ENCODE data around the gene TGIF1. TPM values are rescaled to one million over a fixed set of nuclear protein-coding genes. Genes with fewer than 3 reads are reported as not detected.

TGIF1 gene
- total and polyA plus RNA-seq, 9 of the 15 experiments (the other 6 are each of a cell fraction or from before 2014, with no cell fraction given): 16.1 to 77.7 (median 44.6) TPM

DNA sequence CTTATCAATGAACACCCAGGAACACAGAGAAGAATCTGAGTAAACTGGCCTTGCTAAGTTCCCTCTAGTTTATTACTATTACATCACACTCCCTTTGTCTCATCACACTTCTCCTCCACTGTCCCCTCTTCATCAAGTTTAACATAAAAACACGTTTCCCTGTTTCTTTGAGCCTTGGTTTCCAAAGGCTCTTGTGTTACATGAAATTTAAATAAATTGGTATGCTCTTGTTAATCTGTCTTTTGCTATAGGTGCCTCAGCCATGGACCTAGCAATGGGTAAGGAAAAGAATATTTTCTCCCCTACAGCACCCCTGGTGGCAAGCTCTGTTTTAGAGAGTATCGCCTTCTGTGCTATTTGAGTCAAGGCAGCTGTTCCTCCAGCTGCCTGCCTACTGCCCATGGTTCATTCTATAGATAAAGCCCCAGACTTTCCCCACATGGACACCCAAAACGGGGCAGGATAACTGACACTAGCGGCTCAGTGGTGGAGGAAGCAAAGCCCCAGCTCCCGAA, 31.8 kb downstream of the TGIF1 start (continued):
- TF ChIP-seq ARNT (IDR thresholded peaks at IDR 0.05) (0 out of 4 replicates have a peak, but pooled peaks of 1 of the 2 experiments have one; percentile 44), TAF7 (tag; IDR thresholded peaks at IDR 0.05) (no peak), KLF16 (IDR thresholded peaks at IDR 0.05) (peak; percentile 38; the same call in 1 of the 2 replicates), NUFIP1 (IDR thresholded peaks at IDR 0.05; ENCODE audit: partially characterized antibody) (no peak), ZFP30 (CRISPR knock-in tag; IDR thresholded peaks at IDR 0.05; ENCODE audit: borderline replicate concordance) (no peak), POU5F1 (IDR thresholded peaks at IDR 0.05; ENCODE audit: borderline replicate concordance, low read depth, low read length, partially characterized antibody) (no peak), ZNF79 (CRISPR knock-in tag; IDR thresholded peaks at IDR 0.05; ENCODE audit: low read depth) (no peak), MTA3 (IDR thresholded peaks at IDR 0.05; ENCODE audit: borderline replicate concordance) (no peak), ZNF830 (CRISPR knock-in tag; IDR thresholded peaks at IDR 0.05) (no peak)
- TF ChIP-seq, protein P1, sequence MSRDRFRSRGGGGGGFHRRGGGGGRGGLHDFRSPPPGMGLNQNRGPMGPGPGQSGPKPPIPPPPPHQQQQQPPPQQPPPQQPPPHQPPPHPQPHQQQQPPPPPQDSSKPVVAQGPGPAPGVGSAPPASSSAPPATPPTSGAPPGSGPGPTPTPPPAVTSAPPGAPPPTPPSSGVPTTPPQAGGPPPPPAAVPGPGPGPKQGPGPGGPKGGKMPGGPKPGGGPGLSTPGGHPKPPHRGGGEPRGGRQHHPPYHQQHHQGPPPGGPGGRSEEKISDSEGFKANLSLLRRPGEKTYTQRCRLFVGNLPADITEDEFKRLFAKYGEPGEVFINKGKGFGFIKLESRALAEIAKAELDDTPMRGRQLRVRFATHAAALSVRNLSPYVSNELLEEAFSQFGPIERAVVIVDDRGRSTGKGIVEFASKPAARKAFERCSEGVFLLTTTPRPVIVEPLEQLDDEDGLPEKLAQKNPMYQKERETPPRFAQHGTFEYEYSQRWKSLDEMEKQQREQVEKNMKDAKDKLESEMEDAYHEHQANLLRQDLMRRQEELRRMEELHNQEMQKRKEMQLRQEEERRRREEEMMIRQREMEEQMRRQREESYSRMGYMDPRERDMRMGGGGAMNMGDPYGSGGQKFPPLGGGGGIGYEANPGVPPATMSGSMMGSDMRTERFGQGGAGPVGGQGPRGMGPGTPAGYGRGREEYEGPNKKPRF (IDR thresholded peaks at IDR 0.05; ENCODE audit: low read depth, low read length): no peak
- TF ChIP-seq, protein P2, sequence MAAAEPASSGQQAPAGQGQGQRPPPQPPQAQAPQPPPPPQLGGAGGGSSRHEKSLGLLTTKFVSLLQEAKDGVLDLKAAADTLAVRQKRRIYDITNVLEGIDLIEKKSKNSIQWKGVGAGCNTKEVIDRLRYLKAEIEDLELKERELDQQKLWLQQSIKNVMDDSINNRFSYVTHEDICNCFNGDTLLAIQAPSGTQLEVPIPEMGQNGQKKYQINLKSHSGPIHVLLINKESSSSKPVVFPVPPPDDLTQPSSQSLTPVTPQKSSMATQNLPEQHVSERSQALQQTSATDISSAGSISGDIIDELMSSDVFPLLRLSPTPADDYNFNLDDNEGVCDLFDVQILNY (CRISPR knock-in tag; IDR thresholded peaks at IDR 0.05): no peak
- TF ChIP-seq, protein P3, sequence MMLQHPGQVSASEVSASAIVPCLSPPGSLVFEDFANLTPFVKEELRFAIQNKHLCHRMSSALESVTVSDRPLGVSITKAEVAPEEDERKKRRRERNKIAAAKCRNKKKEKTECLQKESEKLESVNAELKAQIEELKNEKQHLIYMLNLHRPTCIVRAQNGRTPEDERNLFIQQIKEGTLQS (IDR thresholded peaks at IDR 0.05): peak; percentile 76
- TF ChIP-seq, protein P3 (CRISPR knock-in tag; conservative IDR thresholded peaks at IDR 0.05): no peak
- TF ChIP-seq, protein P4, sequence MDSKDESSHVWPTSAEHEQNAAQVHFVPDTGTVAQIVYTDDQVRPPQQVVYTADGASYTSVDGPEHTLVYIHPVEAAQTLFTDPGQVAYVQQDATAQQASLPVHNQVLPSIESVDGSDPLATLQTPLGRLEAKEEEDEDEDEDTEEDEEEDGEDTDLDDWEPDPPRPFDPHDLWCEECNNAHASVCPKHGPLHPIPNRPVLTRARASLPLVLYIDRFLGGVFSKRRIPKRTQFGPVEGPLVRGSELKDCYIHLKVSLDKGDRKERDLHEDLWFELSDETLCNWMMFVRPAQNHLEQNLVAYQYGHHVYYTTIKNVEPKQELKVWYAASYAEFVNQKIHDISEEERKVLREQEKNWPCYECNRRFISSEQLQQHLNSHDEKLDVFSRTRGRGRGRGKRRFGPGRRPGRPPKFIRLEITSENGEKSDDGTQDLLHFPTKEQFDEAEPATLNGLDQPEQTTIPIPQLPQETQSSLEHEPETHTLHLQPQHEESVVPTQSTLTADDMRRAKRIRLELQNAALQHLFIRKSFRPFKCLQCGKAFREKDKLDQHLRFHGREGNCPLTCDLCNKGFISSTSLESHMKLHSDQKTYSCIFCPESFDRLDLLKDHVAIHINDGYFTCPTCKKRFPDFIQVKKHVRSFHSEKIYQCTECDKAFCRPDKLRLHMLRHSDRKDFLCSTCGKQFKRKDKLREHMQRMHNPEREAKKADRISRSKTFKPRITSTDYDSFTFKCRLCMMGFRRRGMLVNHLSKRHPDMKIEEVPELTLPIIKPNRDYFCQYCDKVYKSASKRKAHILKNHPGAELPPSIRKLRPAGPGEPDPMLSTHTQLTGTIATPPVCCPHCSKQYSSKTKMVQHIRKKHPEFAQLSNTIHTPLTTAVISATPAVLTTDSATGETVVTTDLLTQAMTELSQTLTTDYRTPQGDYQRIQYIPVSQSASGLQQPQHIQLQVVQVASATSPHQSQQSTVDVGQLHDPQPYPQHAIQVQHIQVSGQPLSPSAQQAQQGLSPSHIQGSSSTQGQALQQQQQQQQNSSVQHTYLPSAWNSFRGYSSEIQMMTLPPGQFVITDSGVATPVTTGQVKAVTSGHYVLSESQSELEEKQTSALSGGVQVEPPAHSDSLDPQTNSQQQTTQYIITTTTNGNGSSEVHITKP (IDR thresholded peaks at IDR 0.05; ENCODE audit: partially characterized antibody): peak; percentile 76
- TF ChIP-seq, protein P5, sequence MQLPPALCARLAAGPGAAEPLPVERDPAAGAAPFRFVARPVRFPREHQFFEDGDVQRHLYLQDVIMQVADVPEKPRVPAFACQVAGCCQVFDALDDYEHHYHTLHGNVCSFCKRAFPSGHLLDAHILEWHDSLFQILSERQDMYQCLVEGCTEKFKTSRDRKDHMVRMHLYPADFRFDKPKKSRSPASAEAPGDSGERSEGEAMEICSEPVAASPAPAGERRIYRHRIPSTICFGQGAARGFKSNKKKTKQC (CRISPR knock-in tag; IDR thresholded peaks at IDR 0.05): no peak
- TF ChIP-seq, protein P6, sequence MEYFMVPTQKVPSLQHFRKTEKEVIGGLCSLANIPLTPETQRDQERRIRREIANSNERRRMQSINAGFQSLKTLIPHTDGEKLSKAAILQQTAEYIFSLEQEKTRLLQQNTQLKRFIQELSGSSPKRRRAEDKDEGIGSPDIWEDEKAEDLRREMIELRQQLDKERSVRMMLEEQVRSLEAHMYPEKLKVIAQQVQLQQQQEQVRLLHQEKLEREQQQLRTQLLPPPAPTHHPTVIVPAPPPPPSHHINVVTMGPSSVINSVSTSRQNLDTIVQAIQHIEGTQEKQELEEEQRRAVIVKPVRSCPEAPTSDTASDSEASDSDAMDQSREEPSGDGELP (CRISPR knock-in tag; IDR thresholded peaks at IDR 0.05; ENCODE audit: borderline replicate concordance): peak; percentile 80

All from K562 (cell line).